Stomach (tissue), 4 donors: ENCODE results near the gene NRM.
"Not testable (repeated sequence)": the region's sequence is repeated elsewhere in the genome, so short reads cannot be mapped to it uniquely, and the experiment has no call there.

ENCODE experiments used
- CTCF ChIP-seq, 7 experiments: fragments of 450-650 bp in 4 of 7; fragments of 200-600 bp in 3 of 7; sonication (generic) in 3 of 7; IDR thresholded peaks; one replicate each; pipeline ENCODE4 v1.5.1; 2016 to 2019; ENCODE audit warnings: antibody characterized with exemption in 7 of 7, control low read depth in 2 of 7, mild to moderate bottlenecking in 1 of 7
- POLR2A ChIP-seq, 4 donors: fragments of 450-650 bp; IDR thresholded peaks; one replicate each; pipeline ENCODE4 v1.6.1; 2016; ENCODE audit warnings: antibody characterized with exemption in 4 of 4, control low read depth in 2 of 4, mild to moderate bottlenecking in 1 of 4, moderate library complexity in 1 of 4
- POLR2AphosphoS5 ChIP-seq, 3 donors: sonication (generic); formaldehyde crosslinking; IDR thresholded peaks; one replicate each; pipeline ENCODE4 v1.6.1; 2016; ENCODE audit warnings: antibody characterized with exemption in 3 of 3

GRCh38 chr6:30717845-30718720, 27.3 kb upstream of the NRM start:
- TF ChIP-seq POLR2A, POLR2AphosphoS5, CTCF (IDR thresholded peaks at IDR 0.05): not testable (repeated sequence)
